Thyroid gland (tissue), 4 donors: ENCODE data around the gene CAST. TPM values are rescaled to one million over a fixed set of nuclear protein-coding genes. Genes with fewer than 3 reads are reported as not detected.

Experiments used
- DNase-seq, 2 donors: peaks; one replicate each; pipeline ENCODE4 v3.0.0-alpha.2; 2019
- H3K27ac ChIP-seq, 3 donors: fragments of 200-600 bp; sonication (generic); 1 replicate in 2 of 3; 2 replicates in 1 of 3; pipeline ENCODE4 v1.5.1; 2016 to 2019; ENCODE audit warnings: mild to moderate bottlenecking in 1 of 3, moderate library complexity in 1 of 3
- H3K27me3 ChIP-seq: fragments of 200-600 bp; sonication (generic); one replicate; pipeline ENCODE4 v1.5.1; 2019
- H3K36me3 ChIP-seq, 2 donors: fragments of 200-600 bp; sonication (generic); one replicate each; pipeline ENCODE4 v1.5.1; 2016 to 2019
- H3K4me1 ChIP-seq, 2 donors: fragments of 200-600 bp; sonication (generic); one replicate each; pipeline ENCODE4 v1.5.1; 2017 to 2019
- H3K4me3 ChIP-seq, 3 donors: fragments of 200-600 bp; sonication (generic); replicated peaks in 1 of 3; 1 replicate in 2 of 3; 2 replicates in 1 of 3; pipeline ENCODE4 v1.5.1; 2016; ENCODE audit warnings: mild to moderate bottlenecking in 1 of 3
- H3K9me3 ChIP-seq: fragments of 200-600 bp; sonication (generic); one replicate; pipeline ENCODE4 v1.5.1; 2017
- CTCF ChIP-seq, 6 experiments: fragments of 200-600 bp in 3 of 6; fragments of 450-650 bp in 3 of 6; sonication (generic) in 3 of 6; IDR thresholded peaks; one replicate each; pipeline ENCODE4 v1.5.1; 2016 to 2019; ENCODE audit warnings: antibody characterized with exemption in 6 of 6, mild to moderate bottlenecking in 2 of 6, inconsistent platforms in 1 of 6, moderate library complexity in 1 of 6
- POLR2A ChIP-seq, 2 donors: fragments of 450-650 bp; IDR thresholded peaks; one replicate each; pipeline ENCODE4 v1.6.1; 2017; ENCODE audit warnings: antibody characterized with exemption in 2 of 2, mild to moderate bottlenecking in 2 of 2, moderate library complexity in 1 of 2
- WGBS, 2 donors: methylation state at CpG; one replicate each; pipeline ENCODE4 v1.1.5; 2017; 5-methylcytosine and 5-hydroxymethylcytosine counted together
- intact Hi-C: fragments of 100-400 bp; cut with DNase I; formaldehyde crosslinking; loops from one replicate; pipeline ENCODE4 v1.15.1; 2023
- total RNA-seq, 4 donors: library from RNA; depleted of rRNA; stranded (reverse); fragments of >200 nt; gene quantifications; one replicate each; pipeline ENCODE4 v1.2.3, GENCODE V29; 2016

CAST gene
- total RNA-seq, 4 donors from 2014 or later, result 177 to 278 (median 236) TPM

DNA sequence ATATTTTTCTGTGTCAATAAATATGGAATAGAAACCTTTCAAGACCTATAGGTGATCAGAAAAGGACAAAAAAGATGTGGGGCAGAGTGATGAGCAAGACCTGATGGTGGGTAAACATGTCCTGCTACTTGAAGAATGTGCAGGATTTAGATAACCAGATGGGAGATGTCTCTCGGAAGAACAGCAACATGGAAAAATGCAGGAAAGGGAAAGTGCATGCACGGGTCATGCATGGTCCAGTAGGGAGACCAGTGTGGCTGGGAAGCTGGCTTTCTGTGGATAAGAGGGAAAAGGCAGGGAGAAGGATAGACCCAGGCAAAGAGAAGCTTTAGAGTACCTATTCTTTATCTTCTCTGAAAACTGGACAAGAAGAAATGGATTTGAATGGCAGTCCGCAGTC lies 7.1 kb upstream of the CAST start:
- WGBS, 2 donors, result 79 to 89% methylated on average over 3 of the region's 3 CpGs
- Histone ChIP-seq H3K27ac (no peak overlapping the region), H3K27me3 (no peaks in the 10 kb centered on the region), H3K4me3 (no peak overlapping the region), H3K4me1 (peaks cover 0 to 5% of the 10 kb centered on the region in 2 donors), H3K9me3 (no peaks in the 10 kb centered on the region), H3K36me3 (no peaks in the 10 kb centered on the region)
- intact Hi-C loops, result no loop called here
- TF ChIP-seq CTCF (IDR thresholded peaks at IDR 0.05) (no peak), POLR2A (IDR thresholded peaks at IDR 0.05) (no peak)
- no peak for DNase-seq

- H3K27me3 ChIP-seq, result no peaks in the 10 kb centered on the region
- H3K4me3 ChIP-seq, result no peak overlapping the region
- peaks cover 0 to under 1% of the 10 kb centered on the region in 2 donors for H3K4me1 ChIP-seq
- no peak overlapping the region for H3K27ac ChIP-seq
- no peak for DNase-seq
- WGBS, 2 donors, result 59 to 60% methylated on average over 1 of the region's 1 CpG
- TF ChIP-seq POLR2A (IDR thresholded peaks at IDR 0.05) (no peak), CTCF (IDR thresholded peaks at IDR 0.05) (no peak)
- intact Hi-C loops, result no loop called here
- no peaks in the 10 kb centered on the region for H3K36me3 ChIP-seq
- no peaks in the 10 kb centered on the region for H3K9me3 ChIP-seq
These were observed 6.7 kb upstream of the CAST start for GRCh38 chr5:96655506-96655905.

- no peaks in the 10 kb centered on the region for H3K9me3 ChIP-seq
- no peaks in the 10 kb centered on the region for H3K4me1 ChIP-seq
- DNase-seq, result no peak
- intact Hi-C loops, result no loop called here
- TF ChIP-seq CTCF (IDR thresholded peaks at IDR 0.05) (no peak), POLR2A (IDR thresholded peaks at IDR 0.05) (no peak)
- 70 to 92% methylated on average over 3 of the region's 3 CpGs for WGBS, 2 donors
- H3K4me3 ChIP-seq, result no peak overlapping the region
- no peak overlapping the region for H3K27ac ChIP-seq
- no peaks in the 10 kb centered on the region for H3K36me3 ChIP-seq
- H3K27me3 ChIP-seq, result no peaks in the 10 kb centered on the region
These were observed 5.1 kb upstream of the CAST start for GRCh38 chr5:96657068-96657467.

- H3K4me1 ChIP-seq, result peaks cover 0 to under 1% of the 10 kb centered on the region in 2 donors
- no peak overlapping the region for H3K27ac ChIP-seq
- H3K9me3 ChIP-seq, result no peaks in the 10 kb centered on the region
- no peak overlapping the region for H3K4me3 ChIP-seq
- intact Hi-C loops, result no loop called here
- WGBS, 2 donors, result 73 to 81% methylated on average over 1 of the region's 1 CpG
- H3K27me3 ChIP-seq, result no peaks in the 10 kb centered on the region
- DNase-seq, result no peak
- no peak for TF ChIP-seq POLR2A (IDR thresholded peaks at IDR 0.05)
- no peak for TF ChIP-seq CTCF (IDR thresholded peaks at IDR 0.05)
- no peaks in the 10 kb centered on the region for H3K36me3 ChIP-seq
These were observed 3.9 kb upstream of the CAST start for GRCh38 chr5:96658272-96658671.

DNA sequence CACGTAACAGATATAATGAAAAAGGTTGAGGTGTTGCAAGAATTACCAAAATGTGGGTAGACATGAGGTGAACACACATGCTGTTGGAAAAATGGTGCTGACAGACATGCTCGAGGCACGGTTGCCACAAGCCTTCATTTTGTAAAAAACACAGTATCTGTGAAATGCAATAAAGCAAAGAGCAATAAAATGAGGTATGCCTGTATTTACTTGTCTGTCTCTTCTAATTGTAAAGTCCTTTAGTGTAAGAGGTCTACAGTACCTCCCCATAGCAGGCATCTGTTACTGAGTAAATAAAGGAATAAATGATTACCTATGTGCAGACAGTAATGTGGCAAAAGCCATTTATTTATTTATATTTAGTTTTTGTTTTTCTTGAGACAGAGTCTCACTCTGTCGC lies 3.0 kb upstream of the CAST start:
- DNase-seq, result no peak
- Histone ChIP-seq H3K27me3 (no peaks in the 10 kb centered on the region), H3K4me1 (peaks cover 0 to 7% of the 10 kb centered on the region in 2 donors), H3K4me3 (no peak overlapping the region), H3K9me3 (no peaks in the 10 kb centered on the region), H3K36me3 (no peaks in the 10 kb centered on the region), H3K27ac (no peak overlapping the region)
- 95 to 97% methylated on average over 4 of the region's 4 CpGs for WGBS, 2 donors
- intact Hi-C loops, result no loop called here
- TF ChIP-seq CTCF (IDR thresholded peaks at IDR 0.05) (no peak), POLR2A (IDR thresholded peaks at IDR 0.05) (no peak)
